ENCODE data around the gene STXBP4.

DNA sequence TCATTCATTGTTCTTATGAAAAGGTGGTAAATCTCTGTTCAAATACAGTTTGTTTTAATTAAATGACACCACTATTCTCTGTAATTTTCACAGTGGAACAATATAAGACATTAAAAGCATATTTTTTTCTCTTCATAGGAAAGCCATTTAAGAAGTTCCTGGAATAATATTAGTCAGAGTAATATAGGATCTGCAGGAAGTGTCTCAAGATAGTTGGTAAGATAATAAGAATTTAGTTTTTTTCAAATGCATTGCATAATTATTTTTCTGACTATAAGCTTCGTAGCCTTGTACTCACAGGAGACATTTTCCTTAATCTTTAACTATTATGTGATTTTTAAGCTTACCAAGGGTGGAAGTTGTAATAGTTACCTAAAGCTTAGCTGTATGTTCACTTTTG lies 16.9 kb downstream of the STXBP4 start:
- TF ChIP-seq, protein P1, sequence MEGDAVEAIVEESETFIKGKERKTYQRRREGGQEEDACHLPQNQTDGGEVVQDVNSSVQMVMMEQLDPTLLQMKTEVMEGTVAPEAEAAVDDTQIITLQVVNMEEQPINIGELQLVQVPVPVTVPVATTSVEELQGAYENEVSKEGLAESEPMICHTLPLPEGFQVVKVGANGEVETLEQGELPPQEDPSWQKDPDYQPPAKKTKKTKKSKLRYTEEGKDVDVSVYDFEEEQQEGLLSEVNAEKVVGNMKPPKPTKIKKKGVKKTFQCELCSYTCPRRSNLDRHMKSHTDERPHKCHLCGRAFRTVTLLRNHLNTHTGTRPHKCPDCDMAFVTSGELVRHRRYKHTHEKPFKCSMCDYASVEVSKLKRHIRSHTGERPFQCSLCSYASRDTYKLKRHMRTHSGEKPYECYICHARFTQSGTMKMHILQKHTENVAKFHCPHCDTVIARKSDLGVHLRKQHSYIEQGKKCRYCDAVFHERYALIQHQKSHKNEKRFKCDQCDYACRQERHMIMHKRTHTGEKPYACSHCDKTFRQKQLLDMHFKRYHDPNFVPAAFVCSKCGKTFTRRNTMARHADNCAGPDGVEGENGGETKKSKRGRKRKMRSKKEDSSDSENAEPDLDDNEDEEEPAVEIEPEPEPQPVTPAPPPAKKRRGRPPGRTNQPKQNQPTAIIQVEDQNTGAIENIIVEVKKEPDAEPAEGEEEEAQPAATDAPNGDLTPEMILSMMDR (IDR thresholded peaks at IDR 0.05) = no peak
- no peak for TF ChIP-seq POLR2A (IDR thresholded peaks at IDR 0.05; ENCODE audit: low read depth)
- no peak for TF ChIP-seq EP300 (IDR thresholded peaks at IDR 0.05)
- no peak for TF ChIP-seq POLR2AphosphoS5 (IDR thresholded peaks at IDR 0.05)
